GM23338 (cell line): ENCODE results near the gene BMP8A. TPM values are rescaled to one million over a fixed set of nuclear protein-coding genes. Genes with fewer than 3 reads are reported as not detected.

Experiments used
- ATAC-seq: fragments of 200-7000 bp; cut with Tn5 transposase; 3 replicates; pipeline ENCODE4 v1.9.1; 2020
- DNase-seq: peaks from one replicate; pipeline ENCODE4 v3.0.0-alpha.2; 2015; ENCODE audit warnings: low spot score
- H2AFZ ChIP-seq: fragments of 200-600 bp; sonication (generic); 2 replicates; pipeline ENCODE4 v1.8.0; 2016; ENCODE audit warnings: antibody characterized with exemption, mild to moderate bottlenecking, moderate library complexity
- H3F3A ChIP-seq: fragments of 200-600 bp; sonication (generic); replicated peaks from 2 replicates; pipeline ENCODE4 v1.8.0; 2017; ENCODE audit warnings: antibody characterized with exemption, mixed run types, low read depth
- H3K27ac ChIP-seq: fragments of 200-600 bp; sonication (generic); 2 replicates; pipeline ENCODE4 v1.6.1; 2016; ENCODE audit warnings: low read depth
- H3K27me3 ChIP-seq: fragments of 200-600 bp; sonication (generic); 2 replicates; pipeline ENCODE4 v1.8.0; 2016; ENCODE audit warnings: mild to moderate bottlenecking, mixed run types, moderate library complexity; ENCODE audit not compliant: insufficient read depth
- H3K36me3 ChIP-seq: fragments of 200-600 bp; sonication (generic); 2 replicates; pipeline ENCODE4 v1.8.0; 2016; ENCODE audit warnings: mild to moderate bottlenecking; ENCODE audit not compliant: insufficient read depth
- H3K4me1 ChIP-seq: fragments of 200-600 bp; sonication (generic); 2 replicates; pipeline ENCODE4 v1.8.0; 2016; ENCODE audit warnings: mild to moderate bottlenecking, moderate library complexity; ENCODE audit not compliant: insufficient read depth
- H3K4me2 ChIP-seq: fragments of 200-600 bp; sonication (generic); 2 replicates; pipeline ENCODE4 v1.7.1; 2017; ENCODE audit warnings: mixed run types
- H3K4me3 ChIP-seq: fragments of 200-600 bp; sonication (generic); 2 replicates; pipeline ENCODE4 v1.6.1; 2016; ENCODE audit warnings: mixed run types
- H3K79me2 ChIP-seq: fragments of 200-600 bp; sonication (generic); replicated peaks from 2 replicates; pipeline ENCODE4 v1.8.0; 2017; ENCODE audit warnings: mild to moderate bottlenecking; ENCODE audit not compliant: insufficient read depth
- H3K9me2 ChIP-seq: fragments of 200-600 bp; sonication (generic); 2 replicates; pipeline ENCODE4 v1.8.0; 2017; ENCODE audit not compliant: insufficient read depth
- H4K20me1 ChIP-seq: fragments of 200-600 bp; sonication (generic); replicated peaks from 2 replicates; pipeline ENCODE4 v1.8.0; 2017; ENCODE audit warnings: mild to moderate bottlenecking; ENCODE audit not compliant: insufficient read depth
- H3K27ac Mint-ChIP-seq: 2 replicates; pipeline ENCODE4 v1.8.0; 2020; ENCODE audit warnings: inconsistent platforms, mild to moderate bottlenecking, moderate library complexity, mixed read lengths
- H3K27me3 Mint-ChIP-seq: 3 replicates; pipeline ENCODE4 v1.8.0; 2022; ENCODE audit warnings: low read depth, mild to moderate bottlenecking, moderate library complexity, mixed read lengths, inconsistent platforms; ENCODE audit not compliant: insufficient read depth, poor library complexity
- H3K36me3 Mint-ChIP-seq: 3 replicates; pipeline ENCODE4 v1.8.0; 2021; ENCODE audit warnings: low read depth, mild to moderate bottlenecking, inconsistent platforms, moderate library complexity, mixed read lengths
- H3K4me1 Mint-ChIP-seq: 3 replicates; pipeline ENCODE4 v1.8.0; 2020; ENCODE audit warnings: mild to moderate bottlenecking, inconsistent platforms, mixed read lengths
- H3K4me3 Mint-ChIP-seq: 3 replicates; pipeline ENCODE4 v1.8.0; 2021; ENCODE audit warnings: moderate library complexity, mild to moderate bottlenecking, inconsistent platforms, mixed read lengths
- H3K9me3 Mint-ChIP-seq: 3 replicates; pipeline ENCODE4 v1.8.0; 2020; ENCODE audit warnings: moderate library complexity, mild to moderate bottlenecking, inconsistent platforms, mixed read lengths
- CREB1 ChIP-seq: fragments of 250-450 bp; sonication (Bioruptor Pico); IDR thresholded peaks from 2 replicates; pipeline ENCODE4 v1.5.0; 2020; ENCODE audit warnings: low read depth, mild to moderate bottlenecking, moderate library complexity
- ETS1 ChIP-seq: IDR thresholded peaks from 2 replicates; pipeline ENCODE4 v1.6.1; 2016; ENCODE audit warnings: antibody characterized with exemption
- EZH2 ChIP-seq: fragments of 200-600 bp; sonication (generic); IDR thresholded peaks from one replicate; pipeline ENCODE4 v1.8.0; 2017; ENCODE audit warnings: antibody characterized with exemption, mild to moderate bottlenecking, low read depth; ENCODE audit not compliant: unreplicated experiment
- EZH2phosphoT487 ChIP-seq: fragments of 200-600 bp; sonication (generic); IDR thresholded peaks from one replicate; pipeline ENCODE4 v1.8.1; 2018; ENCODE audit warnings: antibody characterized with exemption; ENCODE audit not compliant: unreplicated experiment
- JUNB ChIP-seq: IDR thresholded peaks from one replicate; pipeline ENCODE4 v1.6.1; 2016; ENCODE audit warnings: antibody characterized with exemption; ENCODE audit not compliant: unreplicated experiment
- REST ChIP-seq: IDR thresholded peaks from one replicate; pipeline ENCODE4 v1.6.1; 2018; ENCODE audit warnings: antibody characterized with exemption; ENCODE audit not compliant: unreplicated experiment
- STAT1 ChIP-seq: IDR thresholded peaks from one replicate; pipeline ENCODE4 v1.6.1; 2016; ENCODE audit warnings: antibody characterized with exemption; ENCODE audit not compliant: unreplicated experiment
- ZNF331 ChIP-seq: fragments of 250-450 bp; sonication (Bioruptor Pico); IDR thresholded peaks from 2 replicates; pipeline ENCODE4 v1.5.0; 2020; ENCODE audit warnings: low read depth, mild to moderate bottlenecking, moderate library complexity
- ZNF462 ChIP-seq: fragments of 250-450 bp; sonication (Bioruptor Pico); IDR thresholded peaks from 2 replicates; pipeline ENCODE4 v1.5.0; 2020; ENCODE audit warnings: mild to moderate bottlenecking, moderate library complexity
- polyA plus RNA-seq: library from polyadenylated mRNA; unstranded; fragments of >200 nt; fragmentation: Nextera tagmentation; extraction: Ambion mirVana; gene quantifications from 2 replicates; pipeline ENCODE4 v1.2.1, GENCODE V29; 2016
- total RNA-seq: library from RNA; depleted of rRNA; stranded (reverse); fragments of >200 nt; shearing (Covaris generic); gene quantifications from 2 replicates; pipeline ENCODE4 v1.2.3, GENCODE V29; 2014

BMP8A gene
- total and polyA plus RNA-seq, 2 experiments from 2014 or later, result 0.34 to 0.63 TPM

GRCh38 chr1:39544327-39544726, 52.9 kb downstream of the BMP8A start:
- peaks cover 2% of the 10 kb centered on the region for H3K27me3 Mint-ChIP-seq
- no peaks in the 10 kb centered on the region for H3K27me3 ChIP-seq
- H3K27ac ChIP-seq, result no peak overlapping the region
- no peak for DNase-seq
- no peaks in the 10 kb centered on the region for H3K36me3 ChIP-seq
- no peaks in the 10 kb centered on the region for H3K9me3 Mint-ChIP-seq
- H3K27ac Mint-ChIP-seq, result no peak overlapping the region
- no peak overlapping the region for H3K4me2 ChIP-seq
- peaks cover 9% of the 10 kb centered on the region; the same call in 2 of the 3 replicates for H3K36me3 Mint-ChIP-seq
- H3K4me1 Mint-ChIP-seq, result no peaks in the 10 kb centered on the region
- no peaks in the 10 kb centered on the region; the same call in 1 of the 2 replicates for H3F3A ChIP-seq
- no peaks in the 10 kb centered on the region for H3K79me2 ChIP-seq
- H3K4me3 Mint-ChIP-seq, result no peak overlapping the region
- H4K20me1 ChIP-seq, result no peaks in the 10 kb centered on the region
- no peak overlapping the region for H2AFZ ChIP-seq
- no peaks in the 10 kb centered on the region for H3K9me2 ChIP-seq
- H3K4me1 ChIP-seq, result no peaks in the 10 kb centered on the region
- TF ChIP-seq EZH2, result no peak
- no peak for TF ChIP-seq STAT1
- TF ChIP-seq ZNF331 (CRISPR knock-in tag), result no peak
- H3K4me3 ChIP-seq, result no peak overlapping the region
- no peak for ATAC-seq

- no peak overlapping the region for H3K4me3 Mint-ChIP-seq
- TF ChIP-seq CREB1 (CRISPR knock-in tag), result no peak
- no peak for TF ChIP-seq ZNF331 (CRISPR knock-in tag)
- TF ChIP-seq ETS1, result no peak
- no peak for TF ChIP-seq EZH2
- TF ChIP-seq JUNB, result no peak
- TF ChIP-seq ZNF462 (CRISPR knock-in tag), result no peak
- TF ChIP-seq EZH2phosphoT487, result no peak
- no peak for TF ChIP-seq REST
These were observed 54.1 kb downstream of the BMP8A start for GRCh38 chr1:39545531-39545930.

More at GRCh38 chr1:39545531-39545930, 54.1 kb downstream of the BMP8A start:
- Histone ChIP-seq H3K4me3 (no peak overlapping the region), H3K27me3 (no peaks in the 10 kb centered on the region), H3K4me2 (no peak overlapping the region), H3F3A (no peaks in the 10 kb centered on the region), H4K20me1 (no peaks in the 10 kb centered on the region), H2AFZ (no peak overlapping the region), H3K9me2 (no peaks in the 10 kb centered on the region), H3K27ac (no peak overlapping the region), H3K36me3 (no peaks in the 10 kb centered on the region), H3K4me1 (no peaks in the 10 kb centered on the region), H3K79me2 (no peaks in the 10 kb centered on the region)
- H3K9me3 Mint-ChIP-seq, result no peaks in the 10 kb centered on the region
- H3K27me3 Mint-ChIP-seq, result peaks cover 2% of the 10 kb centered on the region
- peaks cover 9% of the 10 kb centered on the region; the same call in 2 of the 3 replicates for H3K36me3 Mint-ChIP-seq
- DNase-seq, result no peak
- no peak for ATAC-seq
- H3K27ac Mint-ChIP-seq, result no peak overlapping the region
- no peaks in the 10 kb centered on the region for H3K4me1 Mint-ChIP-seq
